OCI-LY3 (cell line): ENCODE data around the gene MAGEB17.

Experiments
- CTCF ChIP-seq: fragments of 200-600, 300-600 bp; sonication (generic); IDR thresholded peaks from 2 replicates; pipeline ENCODE4 v1.5.1; 2014; ENCODE audit warnings: antibody characterized with exemption, low read length, low read depth
- EZH2phosphoT487 ChIP-seq: fragments of 200-600 bp; shearing (Covaris generic); IDR thresholded peaks from 2 replicates; pipeline ENCODE4 v1.6.1; 2018; ENCODE audit warnings: antibody characterized with exemption, mixed run types, low read depth

DNA sequence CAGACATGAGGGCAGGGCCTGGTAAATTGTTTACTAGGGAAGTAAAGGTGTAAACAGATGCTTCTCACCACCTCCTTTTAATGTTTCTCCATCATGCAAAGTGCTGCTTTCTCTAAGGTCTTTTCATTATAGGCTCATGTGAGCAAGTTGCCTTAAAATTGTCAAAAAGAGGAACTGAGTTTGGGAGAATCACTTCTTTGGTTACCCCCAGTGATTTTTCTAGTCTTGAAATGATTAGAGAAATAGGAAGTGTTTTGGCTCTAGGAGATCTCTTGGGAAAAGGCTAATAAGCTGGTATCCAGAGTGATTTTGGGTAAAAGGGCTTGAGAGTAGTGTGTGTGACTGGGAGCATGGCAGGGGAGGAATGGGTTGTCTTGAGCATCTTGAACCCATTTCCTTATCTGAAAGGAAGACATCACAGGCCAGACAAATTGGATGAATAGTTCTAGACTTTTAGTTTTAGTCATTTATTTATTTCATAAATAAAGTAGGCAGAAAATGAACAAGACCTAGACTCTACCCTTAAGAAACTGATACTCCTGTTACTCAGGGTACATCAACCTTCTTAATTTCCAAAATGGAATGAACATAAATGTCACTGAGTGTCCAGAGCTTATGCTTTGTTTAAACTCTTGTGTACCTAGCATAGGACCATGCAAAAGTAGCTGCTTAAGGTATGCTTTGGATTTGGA lies 29.7 kb upstream of the MAGEB17 start:
- no peak for TF ChIP-seq CTCF
- no peak for TF ChIP-seq EZH2phosphoT487
